ENCODE data around the gene CD83. TPM values are rescaled to one million over a fixed set of nuclear protein-coding genes. Genes with fewer than 3 reads are reported as not detected.

CD83 gene
- total RNA-seq, 2 experiments from 2014 or later = 10.5 to 11.5 TPM

GRCh38 chr6:14121936-14122344 lies 4.4 kb downstream of the CD83 start:
- H3K27ac Mint-ChIP-seq = no peak overlapping the region
- H3K36me3 Mint-ChIP-seq = peaks cover 44% of the 10 kb centered on the region
- H3K4me1 Mint-ChIP-seq = peaks cover 37% of the 10 kb centered on the region
- H3K27me3 Mint-ChIP-seq = no peaks in the 10 kb centered on the region
- H3K4me3 Mint-ChIP-seq = no peak overlapping the region
- ATAC-seq (ENCODE audit: low read depth) (no peak), DNase-seq (no peak)
- H3K9me3 Mint-ChIP-seq = peaks cover 2% of the 10 kb centered on the region
- POLR2A ChIA-PET = no interaction called here

GRCh38 chr6:14123386-14124111 lies 6.0 kb downstream of the CD83 start:
- ATAC-seq (ENCODE audit: low read depth) (no peak), DNase-seq (no peak)
- Mint-ChIP-seq H3K27ac (no peak overlapping the region), H3K9me3 (peaks cover 2% of the 10 kb centered on the region), H3K27me3 (no peaks in the 10 kb centered on the region), H3K4me3 (no peak overlapping the region), H3K4me1 (peaks cover 31% of the 10 kb centered on the region), H3K36me3 (peaks cover 39% of the 10 kb centered on the region)
- POLR2A ChIA-PET = no interaction called here

GRCh38 chr6:14125346-14125745 lies 7.8 kb downstream of the CD83 start:
- H3K36me3 Mint-ChIP-seq = peaks cover 36% of the 10 kb centered on the region
- H3K27ac Mint-ChIP-seq = no peak overlapping the region
- no peaks in the 10 kb centered on the region for H3K27me3 Mint-ChIP-seq
- H3K9me3 Mint-ChIP-seq = peaks cover 2% of the 10 kb centered on the region
- H3K4me1 Mint-ChIP-seq = peaks cover 34% of the 10 kb centered on the region
- H3K4me3 Mint-ChIP-seq = no peak overlapping the region
- no peak for DNase-seq
- POLR2A ChIA-PET = no interaction called here
- no peak for ATAC-seq (ENCODE audit: low read depth)

DNA sequence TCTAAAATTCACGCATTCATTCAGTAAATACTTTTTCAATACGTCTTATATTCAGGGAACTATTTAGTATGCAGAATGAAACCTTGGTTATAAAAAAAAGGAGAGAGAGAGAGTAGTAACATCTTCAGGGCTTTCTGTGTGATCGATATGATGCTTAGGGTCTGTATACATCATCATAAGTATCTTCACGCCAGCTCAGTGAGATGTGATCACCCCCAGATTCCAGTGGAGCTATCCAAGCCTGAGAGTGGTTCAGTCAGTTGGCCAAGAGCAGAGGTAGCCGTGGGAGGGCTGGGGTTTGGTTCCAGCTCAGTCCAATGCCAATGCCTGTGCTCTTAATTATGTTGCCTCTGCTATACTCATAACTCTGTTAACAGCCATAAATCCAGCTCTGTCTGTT lies 8.6 kb downstream of the CD83 start:
- ATAC-seq (ENCODE audit: low read depth) = no peak
- Mint-ChIP-seq H3K9me3 (no peaks in the 10 kb centered on the region), H3K27me3 (no peaks in the 10 kb centered on the region), H3K4me1 (peaks cover 26% of the 10 kb centered on the region), H3K27ac (no peak overlapping the region), H3K36me3 (peaks cover 29% of the 10 kb centered on the region), H3K4me3 (no peak overlapping the region)
- POLR2A ChIA-PET = no interaction called here
- DNase-seq = no peak

DNA sequence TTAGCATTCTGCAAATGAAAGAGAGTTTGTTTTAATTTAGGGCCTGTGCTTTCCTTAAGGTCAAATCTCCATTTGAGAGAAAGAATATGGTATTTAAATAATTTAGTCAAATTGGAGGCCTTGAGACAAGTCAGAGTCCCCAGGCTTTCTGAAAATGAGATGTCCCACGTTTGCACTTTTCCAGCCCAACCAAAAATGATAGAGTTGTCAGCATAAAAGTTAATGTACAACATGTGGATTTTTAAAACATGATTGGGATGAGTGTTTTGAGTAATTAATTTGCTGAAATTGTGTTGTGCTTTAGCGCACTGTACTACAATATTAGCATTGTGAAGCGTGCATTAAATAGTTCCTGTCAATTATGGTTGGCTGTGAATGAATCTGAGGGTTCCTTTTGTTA lies 10.0 kb downstream of the CD83 start:
- POLR2A ChIA-PET = no interaction called here
- H3K36me3 Mint-ChIP-seq = peaks cover 22% of the 10 kb centered on the region

DNA sequence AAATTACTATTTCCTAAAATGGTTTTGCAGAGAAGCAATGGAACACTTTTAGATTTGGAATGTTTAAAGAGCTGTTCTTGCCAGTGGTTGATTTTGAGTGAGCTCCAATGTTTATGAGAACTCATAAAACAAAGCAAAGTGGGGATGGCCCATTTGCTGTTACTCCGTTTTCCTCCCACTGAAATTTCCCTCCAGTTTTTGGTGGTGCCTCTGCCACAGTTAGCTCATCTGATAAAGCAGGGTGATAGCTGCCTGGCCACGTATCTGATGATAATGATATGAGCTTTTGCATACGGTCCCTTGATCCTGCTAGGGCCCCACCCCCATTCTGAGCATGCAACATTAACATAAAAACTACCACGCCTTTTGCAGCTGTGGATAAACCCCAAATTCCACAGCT lies 10.4 kb downstream of the CD83 start:
- DNase-seq (no peak), ATAC-seq (ENCODE audit: low read depth) (no peak)
- no peaks in the 10 kb centered on the region for H3K27me3 Mint-ChIP-seq
- H3K36me3 Mint-ChIP-seq = peaks cover 23% of the 10 kb centered on the region
- H3K4me3 Mint-ChIP-seq = no peak overlapping the region
- no peaks in the 10 kb centered on the region for H3K9me3 Mint-ChIP-seq
- H3K27ac Mint-ChIP-seq = no peak overlapping the region
- POLR2A ChIA-PET = no interaction called here
- peaks cover 14% of the 10 kb centered on the region for H3K4me1 Mint-ChIP-seq

More for the DNA sequence above, 10.0 kb downstream of the CD83 start:
- peaks cover 16% of the 10 kb centered on the region for H3K4me1 Mint-ChIP-seq
- DNase-seq (no peak), ATAC-seq (ENCODE audit: low read depth) (no peak)
- no peak overlapping the region for H3K27ac Mint-ChIP-seq
- no peaks in the 10 kb centered on the region for H3K9me3 Mint-ChIP-seq
- no peak overlapping the region for H3K4me3 Mint-ChIP-seq
- no peaks in the 10 kb centered on the region for H3K27me3 Mint-ChIP-seq

GRCh38 chr6:14128746-14129145 lies 11.2 kb downstream of the CD83 start:
- Mint-ChIP-seq H3K27me3 (no peaks in the 10 kb centered on the region), H3K36me3 (peaks cover 25% of the 10 kb centered on the region), H3K9me3 (peaks cover under 1% of the 10 kb centered on the region), H3K4me3 (no peak overlapping the region), H3K4me1 (peaks cover 13% of the 10 kb centered on the region), H3K27ac (no peak overlapping the region)
- DNase-seq (no peak), ATAC-seq (ENCODE audit: low read depth) (no peak)
- POLR2A ChIA-PET = no interaction called here

GRCh38 chr6:14129575-14129974 lies 12.0 kb downstream of the CD83 start:
- POLR2A ChIA-PET = no interaction called here
- no peak for DNase-seq
- peaks cover 1% of the 10 kb centered on the region for H3K9me3 Mint-ChIP-seq
- H3K4me1 Mint-ChIP-seq = peaks cover 11% of the 10 kb centered on the region
- peaks cover 32% of the 10 kb centered on the region for H3K36me3 Mint-ChIP-seq
- H3K27ac Mint-ChIP-seq = no peak overlapping the region
- no peak overlapping the region for H3K4me3 Mint-ChIP-seq
- H3K27me3 Mint-ChIP-seq = no peaks in the 10 kb centered on the region
- peak; percentile 83 for ATAC-seq (ENCODE audit: low read depth)

- peaks cover 1% of the 10 kb centered on the region for H3K9me3 Mint-ChIP-seq
- H3K36me3 Mint-ChIP-seq = peaks cover 35% of the 10 kb centered on the region
- ATAC-seq (ENCODE audit: low read depth) (no peak), DNase-seq (no peak)
- no peak overlapping the region for H3K27ac Mint-ChIP-seq
- POLR2A ChIA-PET = no interaction called here
- H3K27me3 Mint-ChIP-seq = no peaks in the 10 kb centered on the region
- H3K4me3 Mint-ChIP-seq = no peak overlapping the region
- peaks cover 8% of the 10 kb centered on the region for H3K4me1 Mint-ChIP-seq
These were observed 13.0 kb downstream of the CD83 start for GRCh38 chr6:14130435-14131075.

- peaks cover 9% of the 10 kb centered on the region for H3K4me1 Mint-ChIP-seq
- no peak overlapping the region for H3K4me3 Mint-ChIP-seq
- H3K27ac Mint-ChIP-seq = no peak overlapping the region
- peaks cover 36% of the 10 kb centered on the region for H3K36me3 Mint-ChIP-seq
- H3K9me3 Mint-ChIP-seq = peaks cover 1% of the 10 kb centered on the region
- ATAC-seq (ENCODE audit: low read depth) (no peak), DNase-seq (no peak)
- H3K27me3 Mint-ChIP-seq = no peaks in the 10 kb centered on the region
- POLR2A ChIA-PET = no interaction called here
These were observed 14.0 kb downstream of the CD83 start for GRCh38 chr6:14131579-14131978.

GRCh38 chr6:14132244-14132920 lies 14.8 kb downstream of the CD83 start:
- Mint-ChIP-seq H3K27ac (no peak overlapping the region), H3K36me3 (peaks cover 36% of the 10 kb centered on the region), H3K27me3 (no peaks in the 10 kb centered on the region), H3K4me1 (peaks cover 9% of the 10 kb centered on the region), H3K9me3 (peaks cover 1% of the 10 kb centered on the region), H3K4me3 (no peak overlapping the region)
- POLR2A ChIA-PET = no interaction called here
- ATAC-seq (ENCODE audit: low read depth) (no peak), DNase-seq (no peak)

- Mint-ChIP-seq H3K36me3 (peaks cover 36% of the 10 kb centered on the region), H3K27ac (no peak overlapping the region), H3K4me1 (peaks cover 9% of the 10 kb centered on the region), H3K9me3 (peaks cover 1% of the 10 kb centered on the region), H3K4me3 (no peak overlapping the region), H3K27me3 (no peaks in the 10 kb centered on the region)
- DNase-seq = no peak
- POLR2A ChIA-PET = interaction anchor here (0.6 kb wide), 1 partner anchor 1248 kb away, joined by 3 read pairs; no protein-coding TSS in a partner anchor
- ATAC-seq (ENCODE audit: low read depth) = no peak
These were observed 15.3 kb downstream of the CD83 start for GRCh38 chr6:14132921-14133275.

- POLR2A ChIA-PET = no interaction called here
These were observed 16.8 kb downstream of the CD83 start for GRCh38 chr6:14134211-14134910.

More at GRCh38 chr6:14134211-14134910, 16.8 kb downstream of the CD83 start:
- H3K27ac Mint-ChIP-seq = no peak overlapping the region
- no peaks in the 10 kb centered on the region for H3K27me3 Mint-ChIP-seq
- no peak overlapping the region for H3K4me3 Mint-ChIP-seq
- H3K9me3 Mint-ChIP-seq = peaks cover 1% of the 10 kb centered on the region
- DNase-seq (no peak), ATAC-seq (ENCODE audit: low read depth) (no peak)
- H3K36me3 Mint-ChIP-seq = peaks cover 36% of the 10 kb centered on the region
- peaks cover 5% of the 10 kb centered on the region for H3K4me1 Mint-ChIP-seq
